Adrenal gland (tissue), 5 donors: Measurements from ENCODE around the gene SULT1A1.

Experiments
- POLR2A ChIP-seq, 2 donors: fragments of 450-650 bp; IDR thresholded peaks; one replicate each; pipeline ENCODE4 v1.6.1; 2017; ENCODE audit warnings: antibody characterized with exemption in 2 of 2, mild to moderate bottlenecking in 2 of 2, moderate library complexity in 1 of 2
- TF ChIP-seq, protein P1 (sequence below), 6 experiments: fragments of 450-650 bp in 4 of 6; fragments of 200-600 bp in 2 of 6; sonication (generic) in 1 of 6; IDR thresholded peaks; 1 replicate in 5 of 6; 2 replicates in 1 of 6; pipeline versions ENCODE4 v1.5.1 to v1.8.0; 2016 to 2021; ENCODE audit warnings: antibody characterized with exemption in 6 of 6, mild to moderate bottlenecking in 2 of 6, moderate library complexity in 1 of 6
- donor health status: DM: no; HTN: no; CAD: no.

DNA sequence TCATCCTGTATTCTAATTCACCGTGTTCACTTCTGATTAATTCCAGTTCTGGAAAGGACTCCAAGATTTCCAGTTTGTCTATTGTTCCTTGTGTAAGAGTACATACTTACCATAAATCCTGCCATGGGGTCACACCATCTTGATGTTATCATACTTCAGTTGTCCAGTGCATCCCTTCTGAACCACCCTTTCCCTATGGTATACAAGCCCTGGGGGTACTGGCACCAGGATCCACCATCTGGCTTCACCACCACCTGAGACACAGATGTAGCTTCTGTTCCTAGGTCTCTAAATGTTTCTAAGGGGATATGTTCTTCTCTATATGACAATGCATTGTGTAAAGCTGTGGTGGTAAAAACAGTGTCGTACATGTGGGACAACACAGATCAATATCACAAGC lies 34.9 kb downstream of the SULT1A1 start:
- TF ChIP-seq, protein P1, sequence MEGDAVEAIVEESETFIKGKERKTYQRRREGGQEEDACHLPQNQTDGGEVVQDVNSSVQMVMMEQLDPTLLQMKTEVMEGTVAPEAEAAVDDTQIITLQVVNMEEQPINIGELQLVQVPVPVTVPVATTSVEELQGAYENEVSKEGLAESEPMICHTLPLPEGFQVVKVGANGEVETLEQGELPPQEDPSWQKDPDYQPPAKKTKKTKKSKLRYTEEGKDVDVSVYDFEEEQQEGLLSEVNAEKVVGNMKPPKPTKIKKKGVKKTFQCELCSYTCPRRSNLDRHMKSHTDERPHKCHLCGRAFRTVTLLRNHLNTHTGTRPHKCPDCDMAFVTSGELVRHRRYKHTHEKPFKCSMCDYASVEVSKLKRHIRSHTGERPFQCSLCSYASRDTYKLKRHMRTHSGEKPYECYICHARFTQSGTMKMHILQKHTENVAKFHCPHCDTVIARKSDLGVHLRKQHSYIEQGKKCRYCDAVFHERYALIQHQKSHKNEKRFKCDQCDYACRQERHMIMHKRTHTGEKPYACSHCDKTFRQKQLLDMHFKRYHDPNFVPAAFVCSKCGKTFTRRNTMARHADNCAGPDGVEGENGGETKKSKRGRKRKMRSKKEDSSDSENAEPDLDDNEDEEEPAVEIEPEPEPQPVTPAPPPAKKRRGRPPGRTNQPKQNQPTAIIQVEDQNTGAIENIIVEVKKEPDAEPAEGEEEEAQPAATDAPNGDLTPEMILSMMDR (IDR thresholded peaks at IDR 0.05) = no peak
- TF ChIP-seq POLR2A (IDR thresholded peaks at IDR 0.05) = no peak
